GM18519 (cell line): ENCODE measurements around the gene FBXL19.
"Not testable (repeated sequence)": the region's sequence is repeated elsewhere in the genome, so short reads cannot be mapped to it uniquely, and the experiment has no call there.

Source experiments
- ATAC-seq: cut with Tn5 transposase; IDR thresholded peaks from one replicate; pipeline ENCODE4 v1.9.1; 2021; ENCODE audit warnings: mild to moderate bottlenecking, moderate library complexity; ENCODE audit not compliant: unreplicated experiment, low FRiP score

Gene FBXL19, protein sequence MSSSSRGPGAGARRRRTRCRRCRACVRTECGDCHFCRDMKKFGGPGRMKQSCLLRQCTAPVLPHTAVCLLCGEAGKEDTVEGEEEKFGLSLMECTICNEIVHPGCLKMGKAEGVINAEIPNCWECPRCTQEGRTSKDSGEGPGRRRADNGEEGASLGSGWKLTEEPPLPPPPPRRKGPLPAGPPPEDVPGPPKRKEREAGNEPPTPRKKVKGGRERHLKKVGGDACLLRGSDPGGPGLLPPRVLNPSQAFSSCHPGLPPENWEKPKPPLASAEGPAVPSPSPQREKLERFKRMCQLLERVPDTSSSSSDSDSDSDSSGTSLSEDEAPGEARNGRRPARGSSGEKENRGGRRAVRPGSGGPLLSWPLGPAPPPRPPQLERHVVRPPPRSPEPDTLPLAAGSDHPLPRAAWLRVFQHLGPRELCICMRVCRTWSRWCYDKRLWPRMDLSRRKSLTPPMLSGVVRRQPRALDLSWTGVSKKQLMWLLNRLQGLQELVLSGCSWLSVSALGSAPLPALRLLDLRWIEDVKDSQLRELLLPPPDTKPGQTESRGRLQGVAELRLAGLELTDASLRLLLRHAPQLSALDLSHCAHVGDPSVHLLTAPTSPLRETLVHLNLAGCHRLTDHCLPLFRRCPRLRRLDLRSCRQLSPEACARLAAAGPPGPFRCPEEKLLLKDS

DNA sequence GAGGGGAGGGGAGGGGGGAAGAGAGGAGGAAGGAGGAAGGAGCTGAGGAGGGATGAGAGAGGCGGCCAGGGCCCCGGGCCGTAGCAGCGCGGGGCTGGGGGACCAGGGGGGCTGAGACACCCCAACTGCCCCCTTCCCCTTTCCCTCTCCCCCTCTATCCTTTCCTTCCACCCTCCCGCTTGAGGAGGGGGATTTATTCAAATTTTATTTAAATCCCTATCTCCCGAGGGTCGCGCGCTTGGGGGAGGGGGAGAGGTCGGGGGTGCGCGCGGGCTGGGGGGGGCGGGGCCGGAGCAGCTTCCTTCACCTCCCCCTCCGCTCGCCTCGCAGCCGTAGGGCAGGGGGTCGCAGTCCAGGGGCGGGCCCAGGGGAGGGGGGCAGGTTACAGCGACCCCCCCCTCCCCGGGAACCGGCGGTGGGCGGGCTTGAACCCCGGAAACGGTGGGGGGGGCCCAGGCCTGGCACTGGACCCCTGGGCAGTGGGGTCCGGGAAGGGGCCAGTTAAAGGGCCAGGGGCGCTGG lies at the start of gene FBXL19:
Gene FBXL19, plus strand, starts transcription at position 19 of the 522 bp plus-strand sequence. CDS start 2,183 bp downstream, outside the sequence.
- no peak for ATAC-seq

DNA sequence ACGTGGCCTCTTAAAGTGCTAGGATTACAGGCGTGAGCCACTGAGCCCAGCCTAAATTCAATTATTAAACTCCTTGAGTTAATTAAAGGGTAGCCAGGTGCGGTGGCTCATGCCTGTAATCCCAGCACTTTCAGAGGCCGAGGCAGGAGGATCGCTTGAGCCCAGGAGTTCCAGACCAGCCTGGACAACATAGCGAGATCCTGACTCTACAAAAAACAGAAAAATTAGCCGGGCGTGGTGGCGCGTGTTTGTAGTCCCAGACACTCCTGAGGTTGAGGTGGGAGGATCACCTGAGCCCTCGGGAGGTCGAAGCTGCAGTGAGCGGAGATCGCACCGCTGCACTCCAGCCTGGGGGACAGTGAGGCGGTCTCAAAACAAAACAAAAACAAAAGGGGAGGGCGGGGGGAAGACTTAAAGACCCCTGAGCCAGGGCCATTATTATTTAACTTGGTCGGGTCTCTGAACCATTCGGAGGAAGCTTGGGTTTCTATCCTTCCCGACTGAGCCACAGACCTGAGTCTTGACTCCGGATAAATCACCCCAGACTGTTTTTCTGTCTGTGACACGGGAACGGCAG lies 49.0 kb upstream of the FBXL19 start:
- ATAC-seq = no peak

DNA sequence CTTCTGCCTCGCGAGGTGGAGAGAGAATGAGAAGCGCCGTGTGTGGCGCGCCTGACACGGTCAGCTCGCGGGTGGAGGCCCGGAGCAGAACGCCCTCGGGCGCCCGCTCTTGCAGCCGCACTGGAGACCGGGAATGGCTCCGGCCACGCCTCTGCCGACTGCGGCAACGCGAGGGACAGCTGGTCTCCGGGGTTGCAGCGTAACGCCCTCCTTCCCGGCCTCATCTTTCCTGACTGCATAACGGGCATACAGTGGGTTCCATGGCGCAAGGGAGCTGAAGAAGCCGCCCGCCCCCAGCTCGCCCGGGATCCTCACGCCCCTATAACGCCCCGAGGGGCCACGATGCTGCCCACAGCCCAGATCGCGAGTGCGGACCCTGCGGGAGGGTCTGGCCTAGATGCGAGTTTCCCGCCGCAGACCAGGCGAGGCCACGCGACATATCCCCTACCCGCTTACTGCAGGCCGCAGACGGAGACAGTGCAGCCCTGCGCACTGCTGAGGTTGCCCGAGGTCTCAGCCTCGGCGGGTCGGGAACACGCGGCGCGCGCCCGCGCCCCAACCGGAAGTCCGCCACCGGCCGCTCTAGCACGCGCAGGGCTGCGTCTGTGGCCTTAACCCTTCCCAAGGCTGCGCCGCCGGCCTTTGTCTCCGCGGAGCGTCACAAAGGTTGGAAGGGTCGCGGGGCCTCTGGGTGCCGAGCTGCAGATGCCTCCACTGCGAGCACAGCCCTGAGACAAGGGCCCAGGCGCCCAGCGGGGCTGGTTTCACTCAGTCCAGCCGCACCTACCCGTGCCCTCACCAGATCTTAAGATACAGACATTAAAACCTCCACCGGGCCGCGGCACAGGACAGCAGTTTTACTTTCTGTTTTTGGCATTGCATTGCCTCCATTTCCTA lies 48.3 kb upstream of the FBXL19 start:
- peak; percentile 58 for ATAC-seq

DNA sequence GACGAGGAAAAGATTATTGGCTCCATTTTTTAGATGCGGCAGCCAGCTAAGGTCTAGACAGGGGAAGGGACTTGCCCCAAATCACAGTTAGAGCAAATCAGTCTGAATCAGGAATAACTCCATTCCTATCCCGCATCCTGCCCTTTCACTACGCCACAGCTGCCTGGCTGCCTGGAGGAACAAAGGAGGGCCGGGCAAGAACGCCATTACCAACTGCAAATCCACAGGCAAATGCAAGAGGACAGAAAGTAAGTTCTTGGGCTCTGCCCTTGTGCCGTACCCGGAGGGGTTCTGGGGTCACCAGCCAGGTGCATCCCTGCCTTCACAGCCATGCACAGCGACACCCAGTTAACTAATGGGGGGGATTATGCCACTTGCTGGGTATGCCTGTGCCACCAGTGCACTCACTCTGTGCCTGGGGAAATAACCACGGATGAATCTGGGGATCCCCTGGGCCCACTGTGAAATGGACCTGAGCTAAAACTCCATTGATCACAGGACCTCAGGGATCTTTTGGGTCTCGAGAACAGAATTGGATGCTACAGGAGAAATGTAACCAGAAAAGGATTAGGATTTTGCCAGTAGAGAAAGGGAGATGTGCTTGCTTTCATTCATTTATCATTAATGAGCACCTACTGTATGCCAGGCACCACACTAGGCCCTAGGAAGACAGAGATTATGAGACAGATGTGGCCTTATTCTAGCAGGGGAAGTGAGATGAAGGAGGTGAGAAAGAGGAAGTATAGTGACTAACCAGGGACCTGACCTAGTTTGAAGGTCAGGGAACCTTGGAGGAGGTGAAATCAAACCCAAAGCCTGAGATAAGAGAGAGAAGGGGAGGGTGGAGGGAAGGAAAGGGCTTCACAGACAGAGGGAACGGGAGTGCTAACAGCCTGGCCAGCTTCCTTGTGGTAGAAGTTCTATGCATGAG lies 47.2 kb upstream of the FBXL19 start:
- no peak for ATAC-seq

DNA sequence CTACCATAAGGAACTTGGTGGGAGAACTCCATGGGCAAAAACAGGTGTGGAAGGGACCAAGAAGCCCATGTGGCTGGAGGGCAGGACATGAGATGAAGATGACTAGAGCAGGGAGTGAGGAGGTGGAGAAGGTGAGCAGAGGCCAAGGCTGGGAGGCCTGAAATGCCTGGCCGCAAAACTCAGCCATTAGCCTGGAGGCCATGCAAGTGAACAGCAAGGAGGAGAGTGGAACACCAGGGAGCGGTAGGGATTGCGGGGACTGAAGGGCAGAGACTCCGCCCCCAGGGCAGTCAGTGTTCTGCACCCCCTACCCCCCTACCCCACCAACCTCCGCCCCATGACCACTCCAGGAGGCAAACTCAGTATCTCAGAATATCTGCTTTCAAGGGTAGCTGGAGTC lies 46.5 kb upstream of the FBXL19 start:
- ATAC-seq = no peak

DNA sequence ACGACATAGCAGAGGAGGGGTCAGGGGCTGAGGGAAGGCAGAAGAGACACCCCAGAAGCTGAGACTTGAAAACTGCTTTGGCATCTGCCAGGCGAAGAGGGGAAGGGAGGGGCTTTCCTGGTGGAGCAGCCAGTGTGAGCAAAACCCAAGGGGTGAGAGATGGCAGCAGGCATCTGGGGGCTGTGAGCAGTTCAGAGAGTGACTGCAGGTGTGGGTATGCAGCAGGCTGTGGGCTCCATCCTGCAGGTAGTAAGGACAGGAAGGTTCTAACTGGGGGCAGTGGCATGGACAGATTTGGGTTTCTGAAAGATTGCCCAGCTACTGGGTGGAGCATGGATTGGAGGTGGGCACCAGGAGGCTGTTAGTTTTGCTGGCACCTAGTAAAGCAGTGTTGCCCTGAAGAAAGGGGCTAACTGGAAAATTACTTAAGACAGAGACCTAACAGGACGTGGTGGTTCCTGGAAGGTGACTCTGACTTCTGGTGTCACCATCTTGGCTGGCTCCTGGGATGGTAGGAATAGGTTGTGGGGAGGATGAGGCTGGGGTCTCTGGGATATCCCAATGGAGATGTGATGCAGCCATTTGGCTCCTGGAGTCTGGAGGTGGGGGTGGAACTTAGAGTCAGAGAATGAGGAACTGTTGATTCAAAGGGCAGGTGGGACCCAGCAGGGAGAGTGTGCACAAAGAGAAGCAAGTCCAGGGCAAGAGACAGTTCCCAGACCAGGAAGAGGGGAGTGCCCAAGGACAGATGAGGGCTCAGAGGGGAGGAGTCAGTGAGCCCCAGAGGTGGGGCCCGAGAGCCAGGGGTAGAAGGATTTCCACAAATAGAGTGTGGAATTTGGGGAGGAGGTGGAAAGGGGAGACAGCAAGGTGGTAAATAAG lies 40.7 kb upstream of the FBXL19 start:
- ATAC-seq = no peak

DNA sequence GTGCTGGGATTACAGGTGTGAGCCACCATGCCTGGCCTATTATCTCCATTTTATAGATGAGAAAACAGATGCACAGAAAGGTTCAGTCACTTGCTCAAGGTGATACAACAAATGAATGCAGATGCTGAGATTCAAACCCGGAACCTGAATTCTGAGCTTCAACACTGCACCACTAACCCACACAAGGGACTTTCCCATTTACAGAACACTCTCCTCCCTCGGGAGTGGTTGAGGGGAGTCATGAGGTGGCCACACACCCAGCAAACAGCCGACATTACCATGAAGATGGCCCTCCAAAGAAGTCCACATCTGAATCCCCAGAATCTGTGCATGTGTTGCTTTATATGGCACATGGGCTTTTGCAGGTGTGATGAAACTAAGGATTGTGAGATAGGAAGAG lies 38.6 kb upstream of the FBXL19 start:
- ATAC-seq = no peak

DNA sequence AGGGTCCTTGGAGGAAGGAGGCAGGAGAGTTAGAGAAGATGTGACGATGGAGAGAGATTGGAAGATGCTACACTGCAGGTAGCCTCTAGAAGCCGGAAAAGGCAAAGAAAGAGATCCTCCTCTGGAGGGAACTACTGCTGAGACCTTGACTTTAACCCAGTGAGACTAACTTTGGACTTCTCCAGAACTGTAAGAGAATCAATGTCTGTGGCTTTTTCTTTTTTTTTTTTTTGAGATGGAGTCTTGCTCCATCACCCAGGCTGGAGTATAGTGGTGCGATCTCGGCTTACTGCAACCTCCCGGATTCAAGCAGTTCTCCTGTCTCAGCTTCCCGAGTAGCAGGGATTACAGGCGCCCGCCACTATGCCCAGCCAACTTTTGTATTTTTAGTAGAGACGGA lies 38.2 kb upstream of the FBXL19 start:
- ATAC-seq = no peak

DNA sequence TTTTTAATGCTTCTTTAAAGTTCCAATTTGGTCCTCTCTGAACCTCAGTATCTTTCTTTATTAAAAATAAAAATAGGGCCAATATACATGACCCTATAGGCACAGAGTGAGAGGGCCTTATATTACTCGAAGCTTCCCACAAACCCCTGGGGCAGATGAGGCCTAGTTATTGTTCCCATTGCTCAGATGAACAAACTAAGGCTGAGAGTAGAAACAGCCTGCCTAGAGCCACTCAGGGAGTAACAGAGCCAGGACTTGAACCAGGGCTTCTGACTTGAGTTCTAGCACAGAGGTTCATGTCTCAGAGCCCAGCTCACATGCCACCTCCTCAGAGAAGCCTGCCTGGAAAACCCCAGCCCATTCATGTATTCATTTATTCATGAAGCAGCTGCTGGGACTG lies 37.2 kb upstream of the FBXL19 start:
- ATAC-seq = no peak

DNA sequence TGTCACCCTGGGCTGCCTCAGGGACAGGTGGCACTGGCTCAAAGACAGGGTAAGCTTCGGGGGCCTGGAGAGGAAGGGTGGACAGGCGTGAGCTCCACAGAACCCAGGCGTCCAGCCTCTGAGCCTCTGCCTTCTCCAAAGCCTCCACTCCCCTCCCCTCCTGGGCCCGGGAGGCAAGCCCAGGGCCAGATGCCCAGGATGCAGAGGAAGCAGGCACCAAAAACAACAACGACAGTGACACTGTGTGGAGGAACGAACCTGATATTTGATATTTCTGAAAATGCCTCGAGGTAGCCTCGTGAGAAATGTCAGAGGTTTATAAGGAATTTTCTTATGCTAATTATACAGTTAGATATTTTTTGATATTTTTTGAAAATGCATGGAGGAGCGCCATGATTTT lies 35.4 kb upstream of the FBXL19 start:
- ATAC-seq = no peak

DNA sequence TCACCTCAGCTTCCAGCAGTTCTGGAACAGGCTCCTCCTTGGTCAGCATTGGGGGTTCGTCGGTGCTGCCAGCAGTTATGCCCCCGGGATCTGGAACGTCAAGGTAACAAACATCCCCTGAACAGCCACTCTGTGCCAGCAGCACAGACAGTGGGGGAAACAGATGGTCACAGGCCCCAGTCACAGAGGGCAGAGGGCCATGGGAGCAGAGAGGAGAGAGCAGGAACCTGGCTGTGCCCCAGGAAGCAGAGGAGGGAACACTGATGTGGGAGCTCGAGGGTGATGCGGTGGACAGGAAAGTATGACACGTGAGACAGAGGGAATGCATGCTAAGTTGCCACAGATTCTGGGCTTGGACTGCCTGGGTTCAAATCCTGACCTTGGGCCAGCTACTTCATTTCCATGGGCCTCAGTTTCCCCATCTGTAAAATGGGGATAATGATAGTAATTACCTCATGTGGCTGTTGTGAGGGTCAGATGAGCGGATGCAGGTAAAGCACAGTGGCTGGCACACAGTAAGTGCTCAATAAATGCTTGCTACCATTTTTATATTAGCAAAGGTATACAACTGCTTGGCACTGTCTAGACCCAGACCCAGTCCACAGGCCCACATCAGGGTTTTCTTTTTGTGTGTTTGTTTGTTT lies 34.4 kb upstream of the FBXL19 start:
- no peak for ATAC-seq

DNA sequence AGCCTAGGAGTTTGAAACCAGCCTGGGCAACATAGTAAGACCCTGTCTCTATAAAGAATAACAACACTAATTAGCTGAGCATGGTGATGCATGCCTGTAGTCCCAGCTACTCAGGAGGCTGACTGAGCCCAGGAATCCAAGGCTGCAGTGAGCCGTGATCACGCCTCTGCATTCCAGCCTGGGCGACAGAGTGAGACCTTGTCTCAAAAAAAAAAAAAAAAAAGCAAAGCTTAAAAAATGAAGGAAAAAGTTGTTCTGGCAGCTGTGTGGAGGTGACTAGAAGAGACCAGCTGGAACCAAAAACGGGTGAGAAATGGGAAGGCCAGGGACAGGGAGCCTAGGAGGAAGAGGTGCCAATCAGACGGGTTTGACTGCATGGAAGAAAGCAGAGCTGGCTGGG lies 33.7 kb upstream of the FBXL19 start:
- ATAC-seq = no peak

DNA sequence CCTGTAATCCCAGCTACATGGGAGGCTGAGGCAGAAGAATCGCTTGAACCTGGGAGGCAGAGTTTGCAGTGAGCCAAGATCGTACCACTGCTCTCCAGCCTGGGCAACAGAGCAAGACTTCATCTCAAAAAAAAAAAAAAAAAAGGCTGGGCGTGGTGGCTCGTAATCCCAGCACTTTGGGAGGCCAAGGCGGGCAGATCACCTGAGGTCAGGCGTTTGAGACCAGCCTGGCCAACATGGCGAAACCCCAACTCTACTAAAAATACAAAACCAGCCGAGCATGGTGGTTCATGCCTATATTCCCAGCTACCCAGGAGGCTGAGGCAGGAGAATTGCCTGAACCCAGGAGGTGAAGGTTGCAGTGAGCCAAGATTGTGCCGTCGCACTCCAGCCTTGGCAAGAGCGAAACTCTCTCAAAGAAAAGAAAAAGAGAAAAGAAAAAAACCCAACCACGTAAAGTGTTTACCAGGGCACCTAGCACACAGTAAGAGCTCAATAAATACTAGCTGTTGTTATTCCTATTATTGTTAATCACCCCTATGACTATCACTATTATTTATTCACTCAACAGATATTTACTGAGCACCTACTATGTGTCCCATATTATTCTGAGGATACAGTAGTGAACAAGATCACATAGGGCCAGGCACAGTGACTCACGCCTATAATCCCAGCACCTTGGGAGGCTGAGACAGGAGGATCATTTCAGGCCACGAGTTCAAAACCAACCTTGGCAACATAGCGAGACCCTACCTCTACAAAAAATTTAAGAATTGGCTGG lies 32.1 kb upstream of the FBXL19 start:
- not testable (repeated sequence) for ATAC-seq

DNA sequence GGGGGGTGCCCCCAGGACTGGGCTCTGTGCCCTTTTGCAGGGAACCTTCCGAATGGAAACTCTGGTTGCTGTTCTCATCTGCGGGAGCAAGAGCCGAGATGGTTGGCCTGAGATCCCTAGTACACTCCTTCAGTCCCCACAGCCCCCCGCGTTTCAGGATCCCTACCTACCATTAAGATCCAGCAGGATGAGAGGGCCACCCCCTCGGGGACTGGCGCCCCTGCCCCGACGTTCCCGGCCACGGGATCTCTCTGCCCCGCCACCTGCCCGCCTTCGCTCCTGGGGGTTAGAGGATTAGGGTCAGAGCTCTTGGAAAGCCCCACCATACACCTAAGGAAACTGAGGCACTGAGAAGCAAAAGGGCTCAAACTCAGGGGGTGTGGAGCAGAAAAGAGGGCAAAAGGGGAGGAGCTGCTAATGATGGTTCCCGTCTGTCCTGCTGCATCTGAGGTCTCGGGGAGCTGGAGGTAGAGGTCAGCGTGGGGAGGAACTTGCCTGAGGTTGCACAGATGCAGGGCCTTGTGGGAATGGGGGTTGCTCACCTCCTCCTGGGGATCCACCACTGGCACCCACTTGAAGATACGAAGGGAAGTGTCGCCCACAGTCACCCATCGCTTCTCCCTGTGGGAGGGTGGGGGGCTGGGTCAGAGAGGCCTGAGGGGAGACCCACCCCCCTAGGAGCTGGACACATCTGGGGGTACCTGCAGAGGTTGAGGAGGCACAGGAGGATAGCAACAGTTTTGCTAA lies 30.5 kb upstream of the FBXL19 start:
- no peak for ATAC-seq

DNA sequence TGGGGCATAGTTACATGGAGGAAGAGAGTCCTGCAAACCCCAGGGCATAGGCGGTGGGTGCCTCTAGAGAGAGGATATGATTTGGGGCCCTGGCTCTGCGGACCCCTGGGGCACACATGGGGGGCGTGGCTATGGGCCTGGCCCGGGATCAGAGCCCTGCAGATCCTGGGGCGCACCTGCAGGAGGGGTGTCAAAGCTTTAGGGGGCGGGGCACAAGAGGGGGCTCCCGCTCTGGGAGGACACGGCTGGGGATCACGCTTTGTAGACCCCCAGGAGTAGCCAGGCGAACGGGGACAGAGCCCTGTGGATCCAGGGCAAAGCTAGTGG lies 30.0 kb upstream of the FBXL19 start:
- ATAC-seq = no peak

DNA sequence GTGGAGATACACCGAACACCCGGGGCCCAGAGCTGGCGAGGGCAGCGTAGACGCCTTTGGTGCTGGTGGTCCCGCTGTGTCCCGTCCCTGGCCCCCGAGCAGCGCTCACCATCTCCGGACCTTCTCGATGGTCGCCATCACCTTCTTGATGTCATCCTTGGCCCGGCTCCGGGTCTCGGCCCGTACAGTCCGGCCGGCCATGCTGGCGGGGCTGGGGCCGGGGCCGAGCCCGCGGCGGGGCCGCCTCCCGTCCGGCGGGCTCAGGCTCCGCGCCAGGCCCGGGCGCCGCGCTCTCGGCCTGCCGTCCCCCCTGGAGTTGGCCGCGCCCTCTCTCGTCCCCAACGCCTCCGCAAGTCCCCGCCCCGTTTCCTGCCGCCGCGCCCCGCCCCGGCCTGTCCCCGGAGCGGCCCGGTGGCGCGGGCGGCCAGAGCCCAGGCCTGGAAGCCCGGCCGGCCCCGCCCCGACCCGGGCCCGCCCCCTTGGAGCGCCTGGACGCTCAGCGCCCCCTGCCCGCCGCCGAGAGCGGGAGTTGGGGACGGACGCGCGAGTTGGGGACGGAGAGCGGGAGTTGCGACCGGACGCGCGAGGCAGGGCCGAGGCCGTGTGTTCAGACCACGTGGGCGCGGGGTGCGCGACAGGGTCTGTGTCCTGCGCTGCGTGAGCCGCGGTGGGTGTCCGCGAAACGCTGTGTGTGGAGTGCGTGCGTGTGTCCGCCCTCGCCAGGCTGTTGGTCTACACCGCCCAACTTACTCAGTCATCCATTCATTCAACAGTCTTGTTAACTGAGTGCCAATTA lies 29.4 kb upstream of the FBXL19 start, which contains the start of gene BCL7C:
Gene BCL7C, minus strand, starts transcription at position 334 of the 796 bp plus-strand sequence. Its CDS starts 133 bp downstream, at position 201.
- peak; percentile 58 for ATAC-seq
